Breast epithelium (tissue), 4 donors: ENCODE measurements around the gene FBXL7. TPM values are rescaled to one million over a fixed set of nuclear protein-coding genes. Genes with fewer than 3 reads are reported as not detected.

Experiments
- DNase-seq, 2 donors: peaks; one replicate each; pipeline ENCODE4 v3.0.0-alpha.2; 2019; ENCODE audit warnings: low spot score in 2 of 2
- H3K27ac ChIP-seq, 2 donors: fragments of 200-600 bp; sonication (generic) in 1 of 2; one replicate each; pipeline ENCODE4 v1.5.1; 2016 to 2019; ENCODE audit warnings: mild to moderate bottlenecking in 1 of 2
- H3K27me3 ChIP-seq, 2 donors: fragments of 200-600 bp; sonication (generic) in 1 of 2; one replicate each; pipeline versions ENCODE4 v1.5.1 to v1.6.0; 2017 to 2019; ENCODE audit warnings: control low read depth in 1 of 2, mild to moderate bottlenecking in 1 of 2
- H3K36me3 ChIP-seq: fragments of 200-600 bp; one replicate; pipeline ENCODE4 v1.5.1; 2019
- H3K4me1 ChIP-seq, 2 donors: fragments of 200-600 bp; sonication (generic); one replicate each; pipeline ENCODE4 v1.5.1; 2016 to 2019; ENCODE audit warnings: control low read depth in 1 of 2
- H3K4me3 ChIP-seq, 3 donors: fragments of 200-600 bp; sonication (generic); 1 replicate in 2 of 3; 2 replicates in 1 of 3; pipeline ENCODE4 v1.5.1; 2016 to 2019; ENCODE audit warnings: mild to moderate bottlenecking in 3 of 3, moderate library complexity in 2 of 3
- H3K9me3 ChIP-seq, 2 donors: fragments of 200-600 bp; sonication (generic) in 1 of 2; one replicate each; pipeline ENCODE4 v1.5.1; 2016 to 2019; ENCODE audit warnings: control low read depth in 1 of 2
- POLR2A ChIP-seq: fragments of 450-650 bp; IDR thresholded peaks from one replicate; pipeline ENCODE4 v1.6.1; 2016; ENCODE audit warnings: antibody characterized with exemption, mild to moderate bottlenecking, moderate library complexity
- POLR2AphosphoS5 ChIP-seq, 3 donors: sonication (generic); formaldehyde crosslinking; IDR thresholded peaks; one replicate each; pipeline ENCODE4 v1.6.1; 2017; ENCODE audit warnings: antibody characterized with exemption in 3 of 3
- intact Hi-C: fragments of 100-400 bp; cut with DNase I; formaldehyde crosslinking; loops from one replicate; pipeline ENCODE4 v1.15.1; 2023; ENCODE audit warnings: low total_unique reads
- total RNA-seq, 3 donors: library from RNA; depleted of rRNA; stranded (reverse); fragments of >200 nt; gene quantifications; one replicate each; pipeline ENCODE4 v1.1.0, GENCODE V29; 2016
- TF ChIP-seq, protein P1 (sequence below), 3 donors: fragments of 450-650 bp; IDR thresholded peaks; one replicate each; pipeline ENCODE4 v1.5.1; 2016 to 2017; ENCODE audit warnings: antibody characterized with exemption in 3 of 3, mild to moderate bottlenecking in 3 of 3, moderate library complexity in 3 of 3

FBXL7 gene
- total RNA-seq, 3 donors from 2014 or later: 6.9 to 17.3 (median 10.8) TPM

DNA sequence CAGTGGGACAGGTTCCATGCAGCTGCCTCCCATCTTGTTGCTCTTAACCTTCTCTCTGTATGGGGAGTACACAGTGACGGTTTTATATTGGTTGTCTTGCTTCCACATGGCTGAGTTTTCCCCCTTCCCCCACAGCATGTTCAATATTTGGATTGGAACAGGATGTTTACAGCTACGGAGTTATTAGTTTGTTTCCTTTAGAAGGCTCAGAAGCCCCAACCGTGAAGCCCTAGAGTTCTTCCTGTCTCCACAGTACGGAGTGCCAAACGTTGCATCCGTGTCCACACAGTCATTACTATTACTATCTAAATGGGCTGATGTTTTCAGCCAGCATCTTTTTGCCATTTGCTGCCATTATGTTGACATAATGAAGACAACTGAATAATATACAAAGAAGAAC, 402.1 kb downstream of the FBXL7 start:
- no peaks in the 10 kb centered on the region for H3K9me3 ChIP-seq
- H3K27me3 ChIP-seq: no peaks in the 10 kb centered on the region
- H3K4me3 ChIP-seq: no peak overlapping the region
- no peak for TF ChIP-seq POLR2AphosphoS5 (IDR thresholded peaks at IDR 0.05)
- no peak for TF ChIP-seq POLR2A
- TF ChIP-seq, protein P1, sequence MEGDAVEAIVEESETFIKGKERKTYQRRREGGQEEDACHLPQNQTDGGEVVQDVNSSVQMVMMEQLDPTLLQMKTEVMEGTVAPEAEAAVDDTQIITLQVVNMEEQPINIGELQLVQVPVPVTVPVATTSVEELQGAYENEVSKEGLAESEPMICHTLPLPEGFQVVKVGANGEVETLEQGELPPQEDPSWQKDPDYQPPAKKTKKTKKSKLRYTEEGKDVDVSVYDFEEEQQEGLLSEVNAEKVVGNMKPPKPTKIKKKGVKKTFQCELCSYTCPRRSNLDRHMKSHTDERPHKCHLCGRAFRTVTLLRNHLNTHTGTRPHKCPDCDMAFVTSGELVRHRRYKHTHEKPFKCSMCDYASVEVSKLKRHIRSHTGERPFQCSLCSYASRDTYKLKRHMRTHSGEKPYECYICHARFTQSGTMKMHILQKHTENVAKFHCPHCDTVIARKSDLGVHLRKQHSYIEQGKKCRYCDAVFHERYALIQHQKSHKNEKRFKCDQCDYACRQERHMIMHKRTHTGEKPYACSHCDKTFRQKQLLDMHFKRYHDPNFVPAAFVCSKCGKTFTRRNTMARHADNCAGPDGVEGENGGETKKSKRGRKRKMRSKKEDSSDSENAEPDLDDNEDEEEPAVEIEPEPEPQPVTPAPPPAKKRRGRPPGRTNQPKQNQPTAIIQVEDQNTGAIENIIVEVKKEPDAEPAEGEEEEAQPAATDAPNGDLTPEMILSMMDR (IDR thresholded peaks at IDR 0.05): no peak
- DNase-seq: no peak
- H3K36me3 ChIP-seq: no peaks in the 10 kb centered on the region
- H3K27ac ChIP-seq: no peak overlapping the region
- intact Hi-C loops: no loop called here
- H3K4me1 ChIP-seq: no peaks in the 10 kb centered on the region

DNA sequence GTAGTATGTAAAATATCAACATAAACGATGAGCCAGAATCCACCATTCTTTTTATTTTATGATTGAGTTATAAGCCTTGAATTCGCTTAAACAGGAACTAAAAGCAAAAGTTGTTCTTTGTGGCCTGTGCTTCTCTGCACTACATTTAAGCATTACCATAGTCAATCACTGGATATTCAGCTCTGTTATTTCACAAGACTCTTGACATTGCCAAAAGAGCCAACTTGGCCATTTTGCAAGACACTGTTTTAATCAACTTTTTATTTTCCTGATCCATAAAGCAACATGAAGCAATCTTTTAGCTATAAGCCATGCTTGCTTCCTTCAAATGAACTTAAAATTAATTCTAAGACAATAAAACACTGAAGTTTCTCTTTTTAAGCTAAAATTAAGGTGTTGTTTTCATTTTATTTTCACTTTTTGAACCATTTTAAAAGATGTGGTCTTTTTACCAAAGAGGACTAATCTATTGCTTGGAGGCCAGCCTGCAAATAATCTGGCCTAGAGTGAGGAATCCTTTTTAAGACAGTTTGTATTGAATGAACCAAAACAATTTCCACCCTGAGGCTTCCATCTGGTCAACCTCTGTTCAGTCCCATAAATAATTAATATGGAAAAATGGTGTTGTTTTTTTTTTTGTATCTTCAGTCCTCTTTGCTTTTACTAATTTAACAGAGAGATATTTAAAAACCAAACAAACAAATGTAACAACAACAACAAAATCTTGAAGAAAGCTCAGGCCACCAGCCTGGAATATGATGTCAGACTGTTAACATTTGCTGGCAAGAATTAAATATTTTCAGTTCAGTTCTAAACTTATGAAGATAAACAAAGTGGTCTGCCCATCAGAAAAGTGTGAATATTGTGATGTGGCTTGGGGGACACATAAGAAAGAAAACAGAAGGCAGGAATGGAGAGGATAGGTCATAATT, 405.2 kb downstream of the FBXL7 start:
- H3K27ac ChIP-seq: peak overlapping the region in 1 of 2 donors; percentile 23
- no peaks in the 10 kb centered on the region for H3K4me1 ChIP-seq
- intact Hi-C loops: no loop called here
- no peak for DNase-seq
- TF ChIP-seq POLR2A: no peak
- TF ChIP-seq, protein P1 (IDR thresholded peaks at IDR 0.05): no peak
- no peak for TF ChIP-seq POLR2AphosphoS5 (IDR thresholded peaks at IDR 0.05)
- H3K4me3 ChIP-seq: no peak overlapping the region
- H3K36me3 ChIP-seq: no peaks in the 10 kb centered on the region
- no peaks in the 10 kb centered on the region for H3K27me3 ChIP-seq
- H3K9me3 ChIP-seq: no peaks in the 10 kb centered on the region

DNA sequence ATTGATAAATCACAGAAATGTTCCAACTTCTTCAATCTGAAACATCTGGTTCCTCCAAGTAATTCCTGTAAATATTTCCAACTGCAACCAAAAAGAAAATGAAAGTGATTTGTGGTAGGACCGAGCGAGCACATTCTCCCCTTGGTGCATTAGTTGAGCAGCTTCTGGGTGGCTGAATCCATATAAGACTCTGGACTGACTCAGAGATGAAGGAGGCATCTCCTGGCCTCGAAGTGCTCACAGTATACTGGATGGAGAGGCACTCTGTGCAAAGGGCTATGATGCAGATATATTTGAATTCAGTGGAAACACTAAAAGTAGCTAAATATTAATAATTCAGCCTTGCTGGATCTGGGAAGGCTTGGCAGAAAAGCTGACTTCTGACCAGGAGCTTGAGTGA, 414.7 kb downstream of the FBXL7 start:
- TF ChIP-seq POLR2A: no peak
- TF ChIP-seq POLR2AphosphoS5 (IDR thresholded peaks at IDR 0.05): no peak
- TF ChIP-seq, protein P1 (IDR thresholded peaks at IDR 0.05): no peak
- Histone ChIP-seq H3K9me3 (no peaks in the 10 kb centered on the region), H3K4me1 (no peaks in the 10 kb centered on the region), H3K27me3 (no peaks in the 10 kb centered on the region), H3K27ac (no peak overlapping the region), H3K36me3 (no peaks in the 10 kb centered on the region), H3K4me3 (peak overlapping the region in 2 of 3 donors; percentile 16 to 52)
- intact Hi-C loops: no loop called here
- DNase-seq: no peak

DNA sequence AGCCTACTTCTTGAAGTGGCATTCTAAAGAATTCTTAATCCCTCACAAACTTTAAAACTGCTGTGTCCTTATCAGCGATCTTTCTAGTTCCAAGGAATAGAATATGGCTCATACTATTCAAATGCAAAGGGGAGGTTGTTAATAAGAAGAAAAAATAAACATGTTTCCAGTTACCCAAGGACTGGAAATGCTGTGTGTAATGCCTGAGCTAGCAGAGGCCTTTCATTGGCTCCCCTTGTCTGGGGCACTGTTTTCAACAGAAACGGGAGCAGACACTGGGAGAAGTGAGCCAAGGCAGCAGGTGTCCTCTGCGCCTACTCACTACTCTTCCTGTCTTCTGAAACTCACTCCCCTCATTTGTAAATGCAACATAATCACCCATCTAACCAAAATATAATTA, 426.6 kb downstream of the FBXL7 start:
- DNase-seq: no peak
- no peak overlapping the region for H3K27ac ChIP-seq
- intact Hi-C loops: no loop called here
- H3K36me3 ChIP-seq: no peaks in the 10 kb centered on the region
- H3K9me3 ChIP-seq: no peaks in the 10 kb centered on the region
- no peaks in the 10 kb centered on the region for H3K27me3 ChIP-seq
- no peak for TF ChIP-seq POLR2AphosphoS5 (IDR thresholded peaks at IDR 0.05)
- no peaks in the 10 kb centered on the region for H3K4me1 ChIP-seq
- H3K4me3 ChIP-seq: no peak overlapping the region

DNA sequence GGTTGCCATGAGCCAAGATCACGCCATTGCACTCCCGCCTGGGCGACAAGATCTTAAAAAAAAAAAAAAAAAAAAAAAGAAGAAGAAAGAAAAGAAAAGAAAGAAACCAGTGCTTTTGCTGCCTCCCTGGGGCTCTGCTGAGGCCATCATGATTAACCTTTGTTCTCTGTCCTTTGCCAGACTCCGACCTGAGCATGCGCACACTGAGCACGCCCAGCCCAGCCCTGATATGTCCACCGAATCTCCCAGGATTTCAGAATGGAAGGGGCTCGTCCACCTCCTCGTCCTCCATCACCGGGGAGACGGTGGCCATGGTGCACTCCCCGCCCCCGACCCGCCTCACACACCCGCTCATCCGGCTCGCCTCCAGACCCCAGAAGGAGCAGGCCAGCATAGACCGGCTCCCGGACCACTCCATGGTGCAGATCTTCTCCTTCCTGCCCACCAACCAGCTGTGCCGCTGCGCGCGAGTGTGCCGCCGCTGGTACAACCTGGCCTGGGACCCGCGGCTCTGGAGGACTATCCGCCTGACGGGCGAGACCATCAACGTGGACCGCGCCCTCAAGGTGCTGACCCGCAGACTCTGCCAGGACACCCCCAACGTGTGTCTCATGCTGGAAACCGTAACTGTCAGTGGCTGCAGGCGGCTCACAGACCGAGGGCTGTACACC, 427.9 kb downstream of the FBXL7 start:
- no peak overlapping the region for H3K27ac ChIP-seq
- H3K27me3 ChIP-seq: no peaks in the 10 kb centered on the region
- no peaks in the 10 kb centered on the region for H3K36me3 ChIP-seq
- intact Hi-C loops: no loop called here
- DNase-seq: no peak
- H3K4me1 ChIP-seq: no peaks in the 10 kb centered on the region
- TF ChIP-seq POLR2A (no peak), POLR2AphosphoS5 (IDR thresholded peaks at IDR 0.05) (no peak)
- TF ChIP-seq, protein P1 (IDR thresholded peaks at IDR 0.05): no peak
- H3K4me3 ChIP-seq: no peak overlapping the region
- H3K9me3 ChIP-seq: no peaks in the 10 kb centered on the region
